ENCODE data around the gene TMC3.

DNA sequence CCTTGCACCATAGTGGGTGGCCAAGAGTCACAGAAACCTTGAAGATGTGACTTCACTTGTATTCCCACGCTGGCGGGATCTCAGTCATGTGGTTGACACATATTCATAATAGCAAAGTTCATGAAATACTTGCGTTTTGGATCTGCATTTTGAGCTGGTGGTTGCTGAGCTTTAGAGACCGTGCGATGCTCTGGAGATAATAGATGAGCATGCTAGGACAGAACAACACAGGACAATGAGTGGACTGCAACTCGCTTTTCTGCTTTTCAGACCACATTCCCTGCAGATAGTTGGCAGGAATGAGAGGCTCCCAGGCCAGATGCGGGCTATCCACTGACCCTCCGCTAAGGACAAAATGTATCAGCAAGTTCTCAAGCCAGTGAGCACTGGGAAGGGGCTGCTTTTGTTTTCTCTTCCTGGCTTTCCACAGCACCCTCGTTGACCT, 36.3 kb downstream of the TMC3 start:
- TF ChIP-seq, protein P1, sequence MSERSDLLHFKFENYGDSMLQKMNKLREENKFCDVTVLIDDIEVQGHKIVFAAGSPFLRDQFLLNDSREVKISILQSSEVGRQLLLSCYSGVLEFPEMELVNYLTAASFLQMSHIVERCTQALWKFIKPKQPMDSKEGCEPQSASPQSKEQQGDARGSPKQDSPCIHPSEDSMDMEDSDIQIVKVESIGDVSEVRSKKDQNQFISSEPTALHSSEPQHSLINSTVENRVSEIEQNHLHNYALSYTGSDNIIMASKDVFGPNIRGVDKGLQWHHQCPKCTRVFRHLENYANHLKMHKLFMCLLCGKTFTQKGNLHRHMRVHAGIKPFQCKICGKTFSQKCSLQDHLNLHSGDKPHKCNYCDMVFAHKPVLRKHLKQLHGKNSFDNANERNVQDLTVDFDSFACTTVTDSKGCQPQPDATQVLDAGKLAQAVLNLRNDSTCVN (CRISPR knock-in tag; IDR thresholded peaks at IDR 0.05; ENCODE audit: borderline replicate concordance) = no peak
- TF ChIP-seq HNRNPLL (IDR thresholded peaks at IDR 0.05; ENCODE audit: low read depth, low read length, poor library complexity, severe bottlenecking) (no peak), SCMH1 (CRISPR knock-in tag; IDR thresholded peaks at IDR 0.05; ENCODE audit: borderline replicate concordance) (no peak), EP300 (IDR thresholded peaks at IDR 0.05; ENCODE audit: low read depth in 2 of 2, low read length in 2 of 2) (no peak), EP300 (CRISPR knock-in tag; IDR thresholded peaks at IDR 0.05; ENCODE audit: borderline replicate concordance) (no peak), SALL2 (CRISPR knock-in tag; IDR thresholded peaks at IDR 0.05) (no peak), TBX2 (CRISPR knock-in tag; IDR thresholded peaks at IDR 0.05; ENCODE audit: borderline replicate concordance) (no peak), MTA1 (CRISPR knock-in tag; IDR thresholded peaks at IDR 0.05; ENCODE audit: borderline replicate concordance) (no peak), CTCF (CRISPR knock-in tag; IDR thresholded peaks at IDR 0.05) (no peak)

All from HepG2 (cell line).